Measurements from ENCODE around the gene TRA2A. TPM values are rescaled to one million over a fixed set of nuclear protein-coding genes. Genes with fewer than 3 reads are reported as not detected.

Gene TRA2A
- total and polyA plus RNA-seq, 2 of the 13 experiments (the other 11 are each of a cell fraction or from before 2014, with no cell fraction given) = 39.1 to 41.6 TPM

DNA sequence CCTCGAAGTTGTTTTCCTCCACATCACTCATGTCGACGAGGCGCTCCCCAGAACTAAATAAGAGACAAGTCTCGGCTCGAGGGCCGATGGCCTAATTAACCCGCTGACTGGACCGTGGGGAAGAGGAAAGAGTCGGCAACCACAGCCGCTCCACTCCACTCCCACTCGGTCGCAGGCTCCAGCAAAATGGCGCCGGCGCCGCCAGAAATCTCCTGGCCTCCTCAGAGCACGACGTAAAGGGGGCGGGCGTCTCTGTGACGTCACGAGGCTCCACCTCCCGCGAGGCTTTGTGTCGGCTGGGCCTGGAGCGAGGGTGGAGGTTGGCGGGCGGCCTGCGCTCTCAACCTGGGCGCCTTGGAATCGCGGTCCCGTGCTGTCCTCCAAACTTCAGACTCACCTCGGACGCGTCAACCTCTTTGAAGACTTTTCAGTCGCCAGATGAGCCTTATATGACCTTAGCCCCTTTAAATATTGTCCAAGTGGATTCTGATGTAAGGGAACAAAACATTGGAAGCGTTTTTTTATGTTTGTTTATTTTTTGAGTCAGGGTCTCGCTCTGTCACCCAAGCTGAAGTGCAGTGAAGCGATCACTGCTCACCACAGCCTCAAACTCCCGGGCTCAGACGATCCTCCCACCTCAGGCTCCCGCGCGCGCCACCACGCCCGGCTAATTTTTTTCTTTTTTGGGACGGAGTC is at the start of gene TRA2A (continued):
- TF ChIP-seq, protein P1, sequence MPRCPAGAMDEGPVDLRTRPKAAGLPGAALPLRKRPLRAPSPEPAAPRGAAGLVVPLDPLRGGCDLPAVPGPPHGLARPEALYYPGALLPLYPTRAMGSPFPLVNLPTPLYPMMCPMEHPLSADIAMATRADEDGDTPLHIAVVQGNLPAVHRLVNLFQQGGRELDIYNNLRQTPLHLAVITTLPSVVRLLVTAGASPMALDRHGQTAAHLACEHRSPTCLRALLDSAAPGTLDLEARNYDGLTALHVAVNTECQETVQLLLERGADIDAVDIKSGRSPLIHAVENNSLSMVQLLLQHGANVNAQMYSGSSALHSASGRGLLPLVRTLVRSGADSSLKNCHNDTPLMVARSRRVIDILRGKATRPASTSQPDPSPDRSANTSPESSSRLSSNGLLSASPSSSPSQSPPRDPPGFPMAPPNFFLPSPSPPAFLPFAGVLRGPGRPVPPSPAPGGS (CRISPR knock-in tag; IDR thresholded peaks at IDR 0.05) = no peak
- TF ChIP-seq TBL1XR1 (IDR thresholded peaks at IDR 0.05; ENCODE audit: borderline replicate concordance, low read length, partially characterized antibody) (peak; percentile 54), TCF7 (IDR thresholded peaks at IDR 0.05; ENCODE audit: low read depth) (peak; percentile 16; the same call in 1 of the 2 replicates), ZNF205 (CRISPR knock-in tag; IDR thresholded peaks at IDR 0.05) (peak; percentile 70; the same call in 1 of the 2 replicates), ZNF24 (IDR thresholded peaks at IDR 0.05) (no peak), RFX3 (CRISPR knock-in tag; IDR thresholded peaks at IDR 0.05) (peak; percentile 32; the same call in 1 of the 2 replicates), ZNF724P (CRISPR knock-in tag; IDR thresholded peaks at IDR 0.05; ENCODE audit: borderline replicate concordance) (no peak; the same call in 1 of the 2 replicates), HNRNPLL (IDR thresholded peaks at IDR 0.05; ENCODE audit: low read depth, low read length, poor library complexity, severe bottlenecking) (peak; percentile 64), ZFAT (CRISPR knock-in tag; conservative IDR thresholded peaks at IDR 0.05) (no peak), RFXAP (CRISPR knock-in tag; IDR thresholded peaks at IDR 0.05; ENCODE audit: borderline replicate concordance) (peak; percentile 67; the same call in 1 of the 2 replicates)
- TF ChIP-seq, protein P2, sequence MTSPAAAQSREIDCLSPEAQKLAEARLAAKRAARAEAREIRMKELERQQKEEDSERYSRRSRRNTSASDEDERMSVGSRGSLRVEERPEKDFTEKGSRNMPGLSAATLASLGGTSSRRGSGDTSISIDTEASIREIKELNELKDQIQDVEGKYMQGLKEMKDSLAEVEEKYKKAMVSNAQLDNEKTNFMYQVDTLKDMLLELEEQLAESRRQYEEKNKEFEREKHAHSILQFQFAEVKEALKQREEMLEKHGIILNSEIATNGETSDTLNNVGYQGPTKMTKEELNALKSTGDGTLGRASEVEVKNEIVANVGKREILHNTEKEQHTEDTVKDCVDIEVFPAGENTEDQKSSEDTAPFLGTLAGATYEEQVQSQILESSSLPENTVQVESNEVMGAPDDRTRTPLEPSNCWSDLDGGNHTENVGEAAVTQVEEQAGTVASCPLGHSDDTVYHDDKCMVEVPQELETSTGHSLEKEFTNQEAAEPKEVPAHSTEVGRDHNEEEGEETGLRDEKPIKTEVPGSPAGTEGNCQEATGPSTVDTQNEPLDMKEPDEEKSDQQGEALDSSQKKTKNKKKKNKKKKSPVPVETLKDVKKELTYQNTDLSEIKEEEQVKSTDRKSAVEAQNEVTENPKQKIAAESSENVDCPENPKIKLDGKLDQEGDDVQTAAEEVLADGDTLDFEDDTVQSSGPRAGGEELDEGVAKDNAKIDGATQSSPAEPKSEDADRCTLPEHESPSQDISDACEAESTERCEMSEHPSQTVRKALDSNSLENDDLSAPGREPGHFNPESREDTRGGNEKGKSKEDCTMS (CRISPR knock-in tag; conservative IDR thresholded peaks at IDR 0.05) = no peak
- TF ChIP-seq, protein P3, sequence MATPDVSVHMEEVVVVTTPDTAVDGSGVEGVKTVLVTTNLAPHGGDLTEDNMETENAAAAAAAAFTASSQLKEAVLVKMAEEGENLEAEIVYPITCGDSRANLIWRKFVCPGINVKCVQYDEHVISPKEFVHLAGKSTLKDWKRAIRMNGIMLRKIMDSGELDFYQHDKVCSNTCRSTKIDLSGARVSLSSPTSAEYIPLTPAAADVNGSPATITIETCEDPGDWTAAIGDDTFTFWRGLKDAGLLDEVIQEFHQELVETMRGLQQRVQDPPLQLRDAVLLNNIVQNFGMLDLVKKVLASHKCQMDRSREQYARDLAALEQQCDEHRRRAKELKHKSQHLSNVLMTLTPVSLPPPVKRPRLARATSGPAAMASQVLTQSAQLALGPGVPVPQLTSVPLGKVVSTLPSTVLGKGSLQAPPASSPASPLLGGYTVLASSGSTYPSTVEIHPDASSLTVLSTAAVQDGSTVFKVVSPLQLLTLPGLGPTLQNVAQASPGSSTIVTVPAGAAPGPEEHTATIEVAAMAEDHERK (CRISPR knock-in tag; IDR thresholded peaks at IDR 0.05; ENCODE audit: low read depth) = no peak
- TF ChIP-seq, protein P4, sequence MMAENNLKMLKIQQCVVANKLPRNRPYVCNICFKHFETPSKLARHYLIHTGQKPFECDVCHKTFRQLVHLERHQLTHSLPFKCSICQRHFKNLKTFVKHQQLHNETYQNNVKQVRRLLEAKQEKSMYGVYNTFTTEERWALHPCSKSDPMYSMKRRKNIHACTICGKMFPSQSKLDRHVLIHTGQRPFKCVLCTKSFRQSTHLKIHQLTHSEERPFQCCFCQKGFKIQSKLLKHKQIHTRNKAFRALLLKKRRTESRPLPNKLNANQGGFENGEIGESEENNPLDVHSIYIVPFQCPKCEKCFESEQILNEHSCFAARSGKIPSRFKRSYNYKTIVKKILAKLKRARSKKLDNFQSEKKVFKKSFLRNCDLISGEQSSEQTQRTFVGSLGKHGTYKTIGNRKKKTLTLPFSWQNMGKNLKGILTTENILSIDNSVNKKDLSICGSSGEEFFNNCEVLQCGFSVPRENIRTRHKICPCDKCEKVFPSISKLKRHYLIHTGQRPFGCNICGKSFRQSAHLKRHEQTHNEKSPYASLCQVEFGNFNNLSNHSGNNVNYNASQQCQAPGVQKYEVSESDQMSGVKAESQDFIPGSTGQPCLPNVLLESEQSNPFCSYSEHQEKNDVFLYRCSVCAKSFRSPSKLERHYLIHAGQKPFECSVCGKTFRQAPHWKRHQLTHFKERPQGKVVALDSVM (CRISPR knock-in tag; IDR thresholded peaks at IDR 0.05) = peak; percentile 88
- TF ChIP-seq, protein P5, sequence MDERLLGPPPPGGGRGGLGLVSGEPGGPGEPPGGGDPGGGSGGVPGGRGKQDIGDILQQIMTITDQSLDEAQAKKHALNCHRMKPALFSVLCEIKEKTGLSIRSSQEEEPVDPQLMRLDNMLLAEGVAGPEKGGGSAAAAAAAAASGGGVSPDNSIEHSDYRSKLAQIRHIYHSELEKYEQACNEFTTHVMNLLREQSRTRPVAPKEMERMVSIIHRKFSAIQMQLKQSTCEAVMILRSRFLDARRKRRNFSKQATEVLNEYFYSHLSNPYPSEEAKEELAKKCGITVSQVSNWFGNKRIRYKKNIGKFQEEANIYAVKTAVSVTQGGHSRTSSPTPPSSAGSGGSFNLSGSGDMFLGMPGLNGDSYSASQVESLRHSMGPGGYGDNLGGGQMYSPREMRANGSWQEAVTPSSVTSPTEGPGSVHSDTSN (CRISPR knock-in tag; IDR thresholded peaks at IDR 0.05) = peak; percentile 23; the same call in 1 of the 2 replicates

All from HepG2 (cell line).